ENCODE data around the gene RCCD1. TPM values are rescaled to one million over a fixed set of nuclear protein-coding genes. Genes with fewer than 3 reads are reported as not detected.

Gene RCCD1
- total and polyA plus RNA-seq, 2 donors (not counting 1 experiment from before 2014, with no cell fraction given), result 11.0 to 20.5 TPM

GRCh38 chr15:90939756-90940155, 14.9 kb upstream of the RCCD1 start:
- H4K20me1 ChIP-seq (ENCODE audit: control insufficient read depth, insufficient read depth, low read length, poor library complexity, severe bottlenecking), result peaks cover 15% of the 10 kb centered on the region
- no peak for DNase-seq
- WGBS (ENCODE audit: insufficient coverage), result 98% methylated on average over 5 of the region's 7 CpGs
- Mint-ChIP-seq H3K27me3 (no peaks in the 10 kb centered on the region), H3K4me1 (peaks cover 16% of the 10 kb centered on the region), H3K27ac (no peak overlapping the region), H3K4me3 (no peak overlapping the region), H3K9me3 (ENCODE audit: insufficient read depth) (no peaks in the 10 kb centered on the region)
- no peaks in the 10 kb centered on the region for H3K9me3 ChIP-seq (ENCODE audit: control extremely low read depth in 1 of 3, control insufficient read depth in 2 of 3, insufficient read depth in 1 of 3, low read length in 2 of 3)
- no peak overlapping the region for H3K4me3 ChIP-seq (ENCODE audit: control extremely low read depth in 1 of 5, extremely low read depth in 1 of 5, insufficient read depth in 1 of 5, low read depth in 2 of 5, low read length in 4 of 5)
- intact Hi-C loops (cut with micrococcal nuclease), result loop anchor here (10.0 kb wide), 1 partner anchor 1245 kb away; the partner anchor contains the start of genes PEX11A and WDR93
- H3K27ac ChIP-seq (ENCODE audit: low read length in 2 of 2), result no peak overlapping the region
- no peaks in the 10 kb centered on the region for H3K27me3 ChIP-seq (replicated peaks in 1 of 4; ENCODE audit: control extremely low read depth in 1 of 4, control insufficient read depth in 3 of 4, insufficient read depth in 4 of 4, low read length in 3 of 4)
- no peak for ATAC-seq (ENCODE audit: low read depth)
- H3K4me1 ChIP-seq (ENCODE audit: control insufficient read depth in 2 of 2, insufficient read depth in 2 of 2, low read length in 2 of 2), result peaks cover 10 to 15% of the 10 kb centered on the region in 2 donors
- no peak overlapping the region for H3K9ac ChIP-seq (ENCODE audit: low read length)
- ChIA-PET CTCF (interaction anchor here (0.6 to 1.2 kb wide), 2 partner anchors 17 to 489 kb away, joined by 3 to 6 read pairs; no protein-coding TSS in a partner anchor), POLR2A (no interaction called here)
- H3K4me2 ChIP-seq (replicated peaks; ENCODE audit: low read depth, low read length, poor library complexity, severe bottlenecking), result no peak overlapping the region
- H3K36me3 ChIP-seq (replicated peaks in 1 of 2; ENCODE audit: control extremely low read depth in 1 of 2, control insufficient read depth in 1 of 2, extremely low read depth in 1 of 2, insufficient read depth in 2 of 2, low read length in 1 of 2), result peaks cover 3 to 67% of the 10 kb centered on the region in 2 experiments
- peaks cover 18% of the 10 kb centered on the region for H3K79me2 ChIP-seq (ENCODE audit: control insufficient read depth, insufficient read depth, low read length)
- no peak for TF ChIP-seq CTCF (IDR thresholded peaks at IDR 0.05)
- no peak for TF ChIP-seq EZH2 (IDR thresholded peaks at IDR 0.05; ENCODE audit: borderline replicate concordance, insufficient read depth, low read depth, low read length, poor library complexity, severe bottlenecking)
- H2AFZ ChIP-seq (ENCODE audit: insufficient read depth, low read depth, low read length, poor library complexity, severe bottlenecking), result no peak overlapping the region

- intact Hi-C loops (cut with micrococcal nuclease), result no loop called here
- Histone ChIP-seq H4K20me1 (ENCODE audit: control insufficient read depth, insufficient read depth, low read length, poor library complexity, severe bottlenecking) (peaks cover 10% of the 10 kb centered on the region), H3K4me1 (ENCODE audit: control insufficient read depth in 2 of 2, insufficient read depth in 2 of 2, low read length in 2 of 2) (peaks cover 4 to 6% of the 10 kb centered on the region in 2 donors), H3K4me3 (ENCODE audit: control extremely low read depth in 1 of 5, extremely low read depth in 1 of 5, insufficient read depth in 1 of 5, low read depth in 2 of 5, low read length in 4 of 5) (no peak overlapping the region), H3K4me2 (replicated peaks; ENCODE audit: low read depth, low read length, poor library complexity, severe bottlenecking) (no peak overlapping the region), H3K36me3 (replicated peaks in 1 of 2; ENCODE audit: control extremely low read depth in 1 of 2, control insufficient read depth in 1 of 2, extremely low read depth in 1 of 2, insufficient read depth in 2 of 2, low read length in 1 of 2) (peaks cover 3 to 73% of the 10 kb centered on the region in 2 experiments), H2AFZ (ENCODE audit: insufficient read depth, low read depth, low read length, poor library complexity, severe bottlenecking) (no peak overlapping the region), H3K27ac (ENCODE audit: low read length in 2 of 2) (no peak overlapping the region), H3K9ac (ENCODE audit: low read length) (no peak overlapping the region), H3K27me3 (replicated peaks in 1 of 4; ENCODE audit: control extremely low read depth in 1 of 4, control insufficient read depth in 3 of 4, insufficient read depth in 4 of 4, low read length in 3 of 4) (no peaks in the 10 kb centered on the region), H3K79me2 (ENCODE audit: control insufficient read depth, insufficient read depth, low read length) (peaks cover 9% of the 10 kb centered on the region), H3K9me3 (ENCODE audit: control extremely low read depth in 1 of 3, control insufficient read depth in 2 of 3, insufficient read depth in 1 of 3, low read length in 2 of 3) (no peaks in the 10 kb centered on the region)
- CTCF ChIA-PET, result interaction anchor here (1.0 to 1.4 kb wide), 3 partner anchors 9 to 16 kb away, joined by 3 to 5 read pairs (median 3); partner anchors contain the start of gene HDDC3
- 96% methylated on average over 4 of the region's 4 CpGs for whole genome bisulfite sequencing (ENCODE audit: insufficient coverage)
- TF ChIP-seq EZH2 (IDR thresholded peaks at IDR 0.05; ENCODE audit: borderline replicate concordance, insufficient read depth, low read depth, low read length, poor library complexity, severe bottlenecking) (no peak), CTCF (IDR thresholded peaks at IDR 0.05) (no peak)
- H3K9me3 Mint-ChIP-seq (ENCODE audit: insufficient read depth), result no peaks in the 10 kb centered on the region
- no peak overlapping the region for H3K27ac Mint-ChIP-seq
- DNase-seq (no peak), ATAC-seq (ENCODE audit: low read depth) (no peak)
- peaks cover 9% of the 10 kb centered on the region for H3K4me1 Mint-ChIP-seq
- H3K4me3 Mint-ChIP-seq, result no peak overlapping the region
- POLR2A ChIA-PET, result interaction anchor here (0.6 to 1.2 kb wide), 2 partner anchors 15 to 36 kb away, joined by 3 to 9 read pairs; no protein-coding TSS in a partner anchor
- H3K27me3 Mint-ChIP-seq, result no peaks in the 10 kb centered on the region
Measured at GRCh38 chr15:90941038-90941437, 13.6 kb upstream of the RCCD1 start.
